Colonic mucosa (tissue), 4 donors: ENCODE data around the gene PSME3IP1. TPM values are rescaled to one million over a fixed set of nuclear protein-coding genes. Genes with fewer than 3 reads are reported as not detected.
"Not testable (repeated sequence)": the region's sequence is repeated elsewhere in the genome, so short reads cannot be mapped to it uniquely, and the experiment has no call there.

Experiments
- DNase-seq: peaks from one replicate; pipeline ENCODE4 v3.0.0-alpha.2; 2020
- H3K27ac ChIP-seq: fragments of 200-600 bp; one replicate; pipeline ENCODE4 v1.8.0; 2021
- H3K27me3 ChIP-seq: fragments of 200-600 bp; one replicate; pipeline ENCODE4 v1.8.0; 2021
- H3K36me3 ChIP-seq: fragments of 200-600 bp; one replicate; pipeline ENCODE4 v1.8.0; 2021
- H3K4me1 ChIP-seq: fragments of 200-600 bp; one replicate; pipeline ENCODE4 v1.8.0; 2021; ENCODE audit warnings: mild to moderate bottlenecking
- H3K4me3 ChIP-seq: fragments of 200-600 bp; one replicate; pipeline ENCODE4 v1.8.0; 2021
- H3K9ac ChIP-seq, 2 donors: one replicate each; pipeline ENCODE4 v1.7.0; 2013; ENCODE audit warnings: control low read depth in 2 of 2, low read depth in 2 of 2, low read length in 2 of 2
- H3K9me3 ChIP-seq: fragments of 200-600 bp; one replicate; pipeline ENCODE4 v1.8.0; 2021
- CTCF ChIP-seq: fragments of 200-600 bp; IDR thresholded peaks from one replicate; pipeline ENCODE4 v1.8.0; 2022; ENCODE audit warnings: antibody characterized with exemption, mild to moderate bottlenecking
- intact Hi-C: fragments of 100-400 bp; cut with DNase I; formaldehyde crosslinking; loops from one replicate; pipeline ENCODE4 v1.14.1; 2022
- total RNA-seq, 2 donors: library from RNA; stranded (reverse); fragmentation: NEBNext Ultra II Directional in 1 of 2; extraction: Animal tissue kit (Norgen Biotek cat#: 25700) in 1 of 2; gene quantifications; one replicate each; pipeline ENCODE4 v1.2.1, GENCODE V29; 2021
- donor health status: healthy.
- donor health status: DM: no; HTN: no; CAD: no.
- donor health status: DM: no; HTN: no; CAD: no.

The PSME3IP1 gene
- total RNA-seq, 2 donors from 2014 or later, result 80.9 to 108 TPM

- no peak overlapping the region for H3K4me3 ChIP-seq
- no peaks in the 10 kb centered on the region for H3K27me3 ChIP-seq
- no peak for TF ChIP-seq CTCF
- no peak overlapping the region for H3K27ac ChIP-seq
- peaks cover 9% of the 10 kb centered on the region for H3K36me3 ChIP-seq
- DNase-seq, result no peak
- no peak overlapping the region for H3K9ac ChIP-seq
- no peaks in the 10 kb centered on the region for H3K4me1 ChIP-seq
- intact Hi-C loops, result no loop called here
- H3K9me3 ChIP-seq, result no peaks in the 10 kb centered on the region
Measured at GRCh38 chr16:57203451-57203850, 17.6 kb upstream of the PSME3IP1 start.

GRCh38 chr16:57202095-57202886, 16.5 kb upstream of the PSME3IP1 start:
- intact Hi-C loops, result no loop called here
- H3K9ac ChIP-seq, result no peak overlapping the region

GRCh38 chr16:57200926-57201325, 15.1 kb upstream of the PSME3IP1 start:
- H3K4me1 ChIP-seq, DNase-seq, H3K27me3 ChIP-seq, H3K27ac ChIP-seq, H3K4me3 ChIP-seq, H3K9me3 ChIP-seq, H3K36me3 ChIP-seq, intact Hi-C loops, H3K9ac ChIP-seq: not testable (repeated sequence)

More at GRCh38 chr16:57202095-57202886, 16.5 kb upstream of the PSME3IP1 start:
- Histone ChIP-seq H3K27me3 (no peaks in the 10 kb centered on the region), H3K4me3 (no peak overlapping the region), H3K9me3 (no peaks in the 10 kb centered on the region), H3K4me1 (no peaks in the 10 kb centered on the region), H3K27ac (no peak overlapping the region), H3K36me3 (peaks cover 9% of the 10 kb centered on the region)
- TF ChIP-seq CTCF, result no peak
- DNase-seq, result no peak

- intact Hi-C loops, result not testable (repeated sequence)
Measured at GRCh38 chr16:57200321-57200720, 14.5 kb upstream of the PSME3IP1 start.

GRCh38 chr16:57196753-57197152, 10.9 kb upstream of the PSME3IP1 start:
- Histone ChIP-seq H3K9ac (no peak overlapping the region), H3K36me3 (no peaks in the 10 kb centered on the region), H3K27me3 (no peaks in the 10 kb centered on the region), H3K4me3 (no peak overlapping the region), H3K9me3 (no peaks in the 10 kb centered on the region), H3K4me1 (peaks cover 4% of the 10 kb centered on the region), H3K27ac (no peak overlapping the region)
- no peak for DNase-seq
- TF ChIP-seq CTCF, result no peak
- intact Hi-C loops, result no loop called here

More at GRCh38 chr16:57200321-57200720, 14.5 kb upstream of the PSME3IP1 start:
- H3K27ac ChIP-seq, H3K9me3 ChIP-seq, DNase-seq, H3K4me1 ChIP-seq, H3K4me3 ChIP-seq, H3K36me3 ChIP-seq, H3K9ac ChIP-seq, H3K27me3 ChIP-seq: not testable (repeated sequence)

GRCh38 chr16:57196286-57196685, 10.4 kb upstream of the PSME3IP1 start:
- H3K9me3 ChIP-seq, result no peaks in the 10 kb centered on the region
- intact Hi-C loops, result no loop called here
- H3K4me3 ChIP-seq, result no peak overlapping the region
- H3K27ac ChIP-seq, result no peak overlapping the region
- no peaks in the 10 kb centered on the region for H3K36me3 ChIP-seq
- peaks cover 4% of the 10 kb centered on the region for H3K4me1 ChIP-seq
- H3K27me3 ChIP-seq, result no peaks in the 10 kb centered on the region
- no peak overlapping the region for H3K9ac ChIP-seq
- no peak for TF ChIP-seq CTCF
- DNase-seq, result no peak
